Prostate gland (tissue), 1 donor: ENCODE measurements around the gene FANCG.

Experiments used
- POLR2A ChIP-seq: fragments of 450-650 bp; IDR thresholded peaks from one replicate; pipeline ENCODE4 v1.6.1; 2016; ENCODE audit warnings: antibody characterized with exemption, mild to moderate bottlenecking
- POLR2AphosphoS5 ChIP-seq: sonication (generic); formaldehyde crosslinking; IDR thresholded peaks from one replicate; pipeline ENCODE4 v1.6.1; 2017; ENCODE audit warnings: antibody characterized with exemption

- TF ChIP-seq POLR2AphosphoS5 (no peak), POLR2A (no peak)
Measured at GRCh38 chr9:35048511-35048910, 31.2 kb downstream of the FANCG start.
